ENCODE data around the gene FIBP. TPM values are rescaled to one million over a fixed set of nuclear protein-coding genes. Genes with fewer than 3 reads are reported as not detected.

Gene FIBP
- 187 and 232 TPM in 2 replicates for total RNA-seq (2014; rRNA removed; shearing (Covaris generic))
- polyA plus RNA-seq (2015; cell fraction: cytosol; rRNA removed): 137 and 138 TPM in 2 replicates
- polyA plus RNA-seq (2015; cell fraction: nucleus; rRNA removed): 85.4 and 98.4 TPM in 2 replicates

DNA sequence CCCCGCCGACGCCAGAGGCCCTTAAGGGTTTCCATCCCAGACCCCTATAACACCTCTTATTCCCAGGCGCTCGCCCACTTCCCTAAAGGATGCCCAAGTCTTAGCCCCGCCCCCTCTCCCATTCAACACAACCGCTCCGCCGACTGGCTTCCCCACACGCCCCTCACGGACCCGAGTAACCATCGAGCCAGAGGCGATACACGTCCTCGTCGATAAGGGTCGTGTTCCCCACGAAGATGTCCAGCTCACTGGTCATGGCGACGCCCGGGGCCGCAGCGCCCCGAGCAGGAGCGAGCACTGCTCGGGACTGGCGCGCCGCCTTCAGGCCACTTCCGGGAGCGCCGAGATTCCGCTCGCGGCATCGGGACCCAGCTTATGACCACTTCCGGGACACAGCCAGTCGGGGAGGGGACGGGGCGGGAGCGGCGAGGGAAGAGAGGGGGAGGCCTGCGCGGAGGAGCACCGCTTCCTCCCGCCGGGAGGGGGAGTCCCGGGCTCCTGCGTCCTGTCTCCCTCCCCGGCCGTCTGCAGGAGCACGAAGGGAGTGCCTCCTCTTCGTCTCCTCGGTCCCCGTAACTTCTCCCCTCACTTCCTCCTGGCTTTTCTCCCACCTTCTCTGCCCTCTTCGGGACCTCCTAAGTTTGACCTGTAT, at the start of gene FIBP:
Gene FIBP (minus strand): TSS at position 309 of the 652 bp plus-strand sequence. CDS start 53 bp downstream, at position 256.
- DNase-seq (ENCODE audit: low read depth): peak; percentile 95

DNA sequence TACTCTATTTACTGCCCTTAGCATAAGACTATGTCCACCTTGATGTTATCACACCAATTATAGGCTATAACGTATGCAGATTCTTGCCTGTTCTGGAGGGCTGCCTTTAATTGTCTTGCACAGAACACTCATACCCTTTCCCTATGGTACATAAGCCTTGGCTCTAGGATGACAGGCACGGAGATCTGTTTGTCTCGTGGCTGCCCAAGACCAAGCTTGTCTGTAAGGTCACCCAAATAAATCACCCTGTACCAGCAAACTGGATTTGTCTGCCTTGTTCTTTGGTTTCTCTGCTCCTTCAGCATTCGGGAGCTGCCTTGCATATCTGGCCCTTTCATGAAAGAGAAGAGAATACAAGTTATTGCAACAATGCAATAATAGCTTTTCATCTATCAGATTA, 49.5 kb upstream of the FIBP start:
- no peak for DNase-seq (ENCODE audit: low read depth)

DNA sequence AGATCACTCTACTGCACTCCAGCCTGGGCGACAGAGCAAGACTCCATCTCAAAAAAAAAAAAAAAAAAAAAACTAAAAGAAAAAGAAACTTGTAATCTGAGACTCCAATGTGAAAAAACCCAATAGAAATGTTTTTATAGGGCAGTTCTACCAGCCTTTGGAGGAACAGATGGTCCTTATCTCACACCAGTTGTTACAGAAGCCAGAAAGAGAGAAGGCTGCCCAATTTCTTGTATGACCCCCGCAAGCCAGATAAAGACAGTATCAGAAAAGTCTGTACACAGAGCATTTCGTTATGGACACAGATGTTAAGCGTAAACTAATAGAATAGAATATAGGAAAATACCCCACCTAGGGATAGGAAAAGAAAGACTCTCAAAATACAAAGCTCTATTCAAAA, 45.7 kb upstream of the FIBP start:
- DNase-seq (ENCODE audit: low read depth): no peak

DNA sequence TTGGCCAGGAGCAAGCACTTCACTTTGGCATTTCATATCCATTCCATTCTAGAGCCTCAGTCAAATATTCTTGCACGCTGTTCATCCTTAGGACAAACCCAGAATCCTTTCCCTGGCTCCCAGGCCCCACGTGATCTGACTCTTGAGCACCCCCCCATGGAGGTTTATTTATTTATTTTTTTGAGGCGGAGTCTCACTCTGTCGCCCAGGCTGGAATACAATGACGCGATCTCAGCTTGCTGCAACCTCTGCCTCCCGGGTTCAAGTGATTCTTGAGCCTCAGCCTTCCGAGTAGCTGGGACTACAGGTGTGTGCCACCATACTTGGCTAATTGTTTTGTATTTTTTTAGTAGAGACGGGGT, 44.3 kb upstream of the FIBP start:
- DNase-seq (ENCODE audit: low read depth): no peak

DNA sequence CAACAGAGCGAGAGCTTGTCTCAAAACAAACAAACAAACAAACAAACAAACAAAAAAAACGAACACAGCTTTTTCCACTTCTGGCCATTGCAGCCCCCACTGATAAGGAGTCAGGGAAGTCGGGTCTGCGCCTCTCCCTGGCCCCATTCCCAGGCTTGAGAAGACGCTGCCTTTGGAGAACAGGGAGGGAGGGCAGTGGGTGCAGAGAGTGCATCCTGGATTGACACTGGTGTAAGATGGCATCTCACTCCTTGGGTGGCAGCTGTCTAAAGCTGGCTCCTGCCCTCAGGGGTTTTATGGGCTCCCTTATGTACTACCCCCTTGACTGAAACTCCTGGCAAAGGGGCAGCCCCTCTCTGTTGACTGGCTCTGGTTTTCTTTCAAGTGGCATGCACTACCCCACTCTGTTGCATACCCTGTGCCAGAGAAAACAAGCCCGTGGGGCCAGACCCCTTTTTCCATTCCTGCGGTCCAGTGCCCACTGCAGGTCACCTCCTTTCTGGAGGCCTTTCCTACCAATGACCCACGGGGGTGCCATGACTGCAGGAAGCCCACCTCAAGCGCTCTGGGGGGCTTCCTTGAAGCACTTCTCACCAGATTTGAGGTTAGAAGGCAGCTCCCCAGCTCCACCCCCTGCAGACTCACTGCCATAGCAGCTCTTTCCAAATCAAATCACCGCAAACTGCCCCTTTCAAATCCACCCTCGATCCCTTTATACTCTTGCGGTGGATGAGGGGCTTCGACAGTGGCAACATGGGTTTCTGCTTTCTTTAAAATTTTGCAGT, 43.7 kb upstream of the FIBP start:
- DNase-seq (ENCODE audit: low read depth): no peak

DNA sequence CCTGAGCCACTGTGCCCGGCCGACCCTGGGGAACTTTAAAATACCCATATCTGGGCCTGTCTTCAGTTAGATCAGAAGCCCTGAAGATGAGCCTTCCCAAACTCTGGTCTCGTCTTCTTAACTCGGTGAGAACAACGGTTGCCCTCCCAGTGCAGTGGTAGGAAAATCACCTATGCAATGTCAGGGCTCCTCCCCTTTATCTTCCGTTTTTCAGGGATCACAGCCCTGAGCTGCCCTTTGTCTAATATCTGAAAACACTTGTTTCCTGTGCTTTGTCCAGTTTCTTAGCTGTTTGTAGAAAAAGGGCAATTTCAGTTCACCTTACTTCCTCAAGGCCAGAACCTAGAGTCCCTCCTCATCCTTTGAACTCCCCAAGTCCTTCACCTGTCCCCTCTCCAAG, 40.4 kb upstream of the FIBP start:
- DNase-seq (ENCODE audit: low read depth): no peak

DNA sequence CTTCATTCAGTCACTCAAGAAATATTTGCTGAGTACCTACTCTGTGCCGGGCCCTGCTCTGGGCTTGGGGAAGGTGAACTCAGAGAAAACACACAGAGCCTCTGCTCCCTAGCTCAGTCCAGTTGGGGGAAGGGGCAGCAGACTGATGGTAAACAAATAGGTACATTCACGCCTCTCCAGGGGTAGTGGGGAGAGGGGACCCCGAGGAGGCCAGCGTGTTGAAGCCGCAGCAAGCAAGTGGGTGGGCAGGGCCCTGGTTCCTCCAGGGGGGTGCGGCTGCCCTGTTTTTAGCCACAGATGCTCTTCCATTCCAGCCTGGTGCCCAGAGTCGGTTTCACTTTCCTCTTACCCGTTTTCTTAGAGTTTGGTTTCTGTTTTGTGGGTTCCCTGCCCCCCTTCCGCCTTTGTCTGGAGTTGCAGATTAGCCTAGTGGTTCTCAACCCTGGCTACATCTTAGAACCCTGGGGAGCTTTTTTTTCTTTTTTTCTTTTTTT, 39.7 kb upstream of the FIBP start:
- DNase-seq (ENCODE audit: low read depth): no peak

DNA sequence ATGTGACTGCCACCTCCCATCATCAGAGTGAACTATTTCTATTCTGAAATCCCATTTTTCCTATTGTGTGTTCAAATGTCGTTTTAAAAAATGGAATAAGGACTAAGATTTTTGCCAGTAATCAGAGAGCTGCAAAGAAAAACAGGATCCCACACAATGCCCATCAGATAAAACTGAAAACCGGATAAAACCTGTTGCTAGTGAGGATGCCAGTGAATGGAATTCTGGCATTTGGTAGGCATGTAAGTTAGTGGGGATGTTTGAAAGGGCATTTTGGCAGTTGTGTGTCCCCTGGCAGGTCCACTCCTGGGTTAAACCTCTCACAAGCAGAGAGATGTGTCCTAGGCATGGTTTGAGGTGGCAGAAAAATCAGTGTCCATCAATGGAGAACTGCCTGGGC, 37.1 kb upstream of the FIBP start:
- DNase-seq (ENCODE audit: low read depth): no peak

DNA sequence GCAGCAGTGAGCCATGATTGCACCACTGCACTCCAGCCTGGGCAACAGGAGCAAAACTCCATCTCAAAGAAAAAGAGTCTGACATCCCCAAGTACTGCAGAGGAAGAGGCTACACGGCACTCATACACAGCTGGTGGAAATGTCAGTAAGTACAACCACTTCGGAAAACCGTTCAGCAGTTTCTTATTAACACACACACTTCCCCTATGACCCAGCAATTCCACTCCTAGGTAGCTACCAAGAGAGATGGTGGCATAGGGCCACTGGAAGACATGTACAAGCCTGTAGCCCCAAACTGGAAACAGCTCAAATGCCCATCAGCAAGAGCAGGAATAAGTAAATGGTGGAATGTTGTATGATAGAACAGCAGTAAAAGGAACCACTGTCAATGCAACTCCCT, 34.3 kb upstream of the FIBP start:
- DNase-seq (ENCODE audit: low read depth): no peak

DNA sequence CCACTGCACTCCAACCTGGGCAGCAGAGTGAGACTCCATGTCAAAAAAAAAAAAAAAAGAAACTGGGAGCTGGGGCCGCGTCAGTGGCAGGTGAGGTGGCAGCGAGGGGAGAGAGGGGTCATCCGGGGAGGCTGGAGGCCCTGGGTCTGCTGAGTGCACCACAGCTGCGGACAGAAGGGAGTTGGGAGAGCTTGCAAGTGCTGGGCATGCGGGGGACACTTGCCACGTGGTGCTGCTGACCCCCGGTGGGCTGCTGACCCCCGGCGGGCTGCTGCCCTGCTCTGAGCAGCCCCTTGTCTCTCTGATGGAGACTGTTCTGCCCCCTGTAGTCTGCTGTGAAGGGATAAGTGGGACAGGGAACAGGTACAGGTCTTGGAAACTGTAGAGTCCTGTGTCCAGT, 33.6 kb upstream of the FIBP start:
- DNase-seq (ENCODE audit: low read depth): no peak

DNA sequence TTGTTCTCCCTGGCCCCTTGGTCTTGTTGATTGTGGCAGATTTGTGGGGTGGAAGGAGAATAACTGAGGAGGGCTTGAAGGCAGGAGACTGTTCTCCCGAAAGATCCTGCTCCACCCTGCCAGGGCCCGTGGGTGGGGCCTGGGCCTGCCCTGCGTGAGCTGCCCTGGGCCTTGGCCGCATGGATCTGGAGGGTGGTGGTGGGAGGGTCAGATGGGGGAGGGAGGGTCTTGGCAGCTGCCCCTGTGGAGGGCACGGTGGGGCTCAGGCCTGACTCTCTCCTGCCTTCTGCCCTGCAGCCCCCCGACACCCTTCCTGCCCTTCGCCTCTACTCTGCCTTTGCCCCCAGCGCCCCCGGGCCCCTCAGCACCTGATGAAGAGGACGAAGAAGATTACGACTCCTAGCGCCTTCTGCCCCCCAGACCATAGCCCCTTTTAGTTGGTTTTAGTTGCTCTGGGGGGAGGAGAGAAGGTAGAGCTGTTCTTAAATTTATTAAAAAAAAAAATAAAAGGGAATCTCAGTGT, 32.8 kb upstream of the FIBP start:
- DNase-seq (ENCODE audit: low read depth): no peak

DNA sequence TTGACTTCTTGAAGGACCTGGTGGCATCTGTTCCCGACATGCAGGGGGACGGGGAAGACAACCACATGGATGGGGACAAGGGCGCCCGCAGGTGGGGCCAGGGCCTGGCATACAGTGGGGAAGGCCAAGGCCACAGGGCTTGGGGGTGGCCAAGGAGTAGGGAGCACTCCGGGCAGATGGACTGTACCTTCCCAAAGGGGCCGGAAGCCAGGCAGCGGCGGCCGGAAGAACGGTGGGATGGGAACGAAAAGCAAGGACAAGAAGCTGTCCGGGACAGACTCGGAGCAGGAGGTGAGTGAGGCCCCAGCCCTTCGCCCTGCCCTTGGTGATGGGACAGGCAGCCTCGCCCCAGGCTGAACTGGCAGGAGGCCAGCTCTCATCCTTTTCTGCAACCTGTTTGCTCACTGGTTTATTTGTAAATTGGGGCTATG, 32.1 kb upstream of the FIBP start:
- DNase-seq (ENCODE audit: low read depth): no peak

DNA sequence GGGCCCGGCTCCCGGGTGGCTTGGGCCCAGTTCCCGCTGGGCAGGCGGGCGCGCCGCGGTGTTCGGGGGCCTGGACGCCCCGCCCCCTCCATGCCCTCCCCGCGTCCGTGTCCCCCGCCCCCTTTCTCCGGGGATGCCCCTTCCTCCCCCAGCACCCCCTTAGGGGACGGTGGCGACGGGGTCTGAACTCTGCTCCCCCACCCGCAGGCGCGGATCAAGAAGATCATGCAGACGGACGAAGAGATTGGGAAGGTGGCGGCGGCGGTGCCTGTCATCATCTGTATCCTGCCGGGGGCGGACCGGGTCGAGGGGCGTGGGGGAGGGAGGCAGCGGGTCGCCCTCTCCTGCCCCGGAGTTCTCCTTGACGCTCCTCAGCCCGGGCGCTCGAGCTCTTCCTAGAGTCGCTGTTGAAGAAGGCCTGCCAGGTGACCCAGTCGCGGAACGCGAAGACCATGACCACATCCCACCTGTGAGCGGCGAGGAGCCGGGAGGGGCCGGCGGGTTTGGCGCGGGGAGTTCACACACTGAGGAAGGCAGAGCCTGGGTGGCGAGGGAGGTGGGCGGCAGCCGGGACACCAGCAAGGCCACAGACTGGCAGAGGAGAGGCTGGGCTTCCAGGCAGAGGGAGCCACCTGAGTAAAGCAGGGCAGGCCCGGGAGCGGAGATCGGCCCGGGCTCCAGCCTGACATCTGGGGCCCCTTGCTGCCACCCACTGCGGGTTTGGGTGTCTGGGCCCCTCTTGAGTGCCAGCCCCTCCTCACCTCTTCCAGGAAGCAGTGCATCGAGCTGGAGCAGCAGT, 31.5 kb upstream of the FIBP start:
- DNase-seq (ENCODE audit: low read depth): peak; percentile 21

DNA sequence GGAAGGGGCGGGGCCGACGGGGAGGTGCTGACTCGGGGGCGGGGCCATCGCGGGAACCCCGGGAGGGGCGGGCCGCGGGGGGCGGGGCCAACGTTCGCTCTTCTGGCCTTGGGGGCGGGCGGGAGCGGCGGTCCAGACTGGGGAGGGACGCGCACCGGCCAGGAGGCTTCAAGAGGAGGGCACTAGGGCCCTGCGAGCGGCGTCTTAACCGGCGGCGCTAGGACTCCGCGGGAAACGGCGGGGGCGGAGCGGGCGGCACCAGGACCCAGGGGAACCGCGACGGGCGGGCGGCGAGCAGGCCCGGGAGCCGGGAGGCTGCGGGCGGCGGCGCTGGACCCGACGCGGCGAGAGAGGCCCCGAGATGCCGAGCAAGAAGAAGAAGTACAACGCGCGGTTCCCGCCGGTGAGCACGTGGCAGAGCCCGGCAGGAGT, 30.9 kb upstream of the FIBP start, which contains the start of gene DRAP1:
Gene DRAP1 (plus strand): TSS at position 286 of the 432 bp plus-strand sequence. CDS start 76 bp downstream, at position 362.
- DNase-seq (ENCODE audit: low read depth): peak; percentile 95

DNA sequence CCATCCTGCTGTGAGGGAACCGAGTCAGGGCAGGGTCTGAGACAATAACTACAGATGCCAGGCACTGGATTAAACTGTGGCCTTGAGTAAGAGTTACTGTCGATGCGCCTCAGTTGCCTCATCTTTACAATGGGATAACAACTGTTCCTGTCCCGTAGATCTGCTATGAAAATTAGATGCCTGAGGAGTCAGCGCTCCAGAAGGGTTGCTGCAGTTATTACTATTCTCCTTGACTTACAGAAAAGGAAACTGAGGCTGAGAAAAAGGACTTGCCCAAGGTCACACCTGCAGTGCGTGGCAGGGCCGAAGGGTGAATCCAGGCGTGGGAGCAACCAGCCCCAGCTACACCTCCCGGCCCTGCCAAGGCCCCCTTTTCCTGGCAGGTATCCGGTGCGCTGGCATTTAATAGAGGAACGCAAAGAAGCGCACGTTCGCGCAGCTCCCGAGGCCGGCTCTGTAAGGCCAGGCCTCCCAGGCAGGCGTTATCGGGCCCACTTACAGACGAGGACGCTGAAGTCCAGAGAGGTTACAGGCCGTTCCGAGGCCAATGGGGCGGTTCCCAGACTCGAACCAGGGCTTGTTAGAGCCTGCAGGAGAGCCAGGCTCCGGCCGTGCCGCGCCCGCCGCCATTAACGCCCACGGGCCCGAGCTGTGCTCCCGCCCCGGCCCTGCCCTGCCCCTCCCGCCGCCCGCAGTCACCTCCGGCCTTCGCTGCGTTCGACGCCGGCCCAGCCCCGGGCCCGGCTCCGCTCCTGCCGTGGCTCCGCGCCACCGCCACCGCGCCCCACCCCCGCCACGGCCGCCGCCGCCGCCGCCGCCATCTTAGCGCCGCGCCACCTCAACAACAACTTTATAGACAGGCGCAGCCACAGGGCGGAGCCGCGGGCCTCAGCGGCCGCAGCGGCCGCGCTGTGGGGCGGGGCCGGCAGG, 30.2 kb upstream of the FIBP start, which contains the start of gene C11orf68:
Gene C11orf68 (minus strand): TSS at position 852 of the 930 bp plus-strand sequence. CDS start 31 bp downstream, at position 821.
- DNase-seq (ENCODE audit: low read depth): peak; percentile 41

DNA sequence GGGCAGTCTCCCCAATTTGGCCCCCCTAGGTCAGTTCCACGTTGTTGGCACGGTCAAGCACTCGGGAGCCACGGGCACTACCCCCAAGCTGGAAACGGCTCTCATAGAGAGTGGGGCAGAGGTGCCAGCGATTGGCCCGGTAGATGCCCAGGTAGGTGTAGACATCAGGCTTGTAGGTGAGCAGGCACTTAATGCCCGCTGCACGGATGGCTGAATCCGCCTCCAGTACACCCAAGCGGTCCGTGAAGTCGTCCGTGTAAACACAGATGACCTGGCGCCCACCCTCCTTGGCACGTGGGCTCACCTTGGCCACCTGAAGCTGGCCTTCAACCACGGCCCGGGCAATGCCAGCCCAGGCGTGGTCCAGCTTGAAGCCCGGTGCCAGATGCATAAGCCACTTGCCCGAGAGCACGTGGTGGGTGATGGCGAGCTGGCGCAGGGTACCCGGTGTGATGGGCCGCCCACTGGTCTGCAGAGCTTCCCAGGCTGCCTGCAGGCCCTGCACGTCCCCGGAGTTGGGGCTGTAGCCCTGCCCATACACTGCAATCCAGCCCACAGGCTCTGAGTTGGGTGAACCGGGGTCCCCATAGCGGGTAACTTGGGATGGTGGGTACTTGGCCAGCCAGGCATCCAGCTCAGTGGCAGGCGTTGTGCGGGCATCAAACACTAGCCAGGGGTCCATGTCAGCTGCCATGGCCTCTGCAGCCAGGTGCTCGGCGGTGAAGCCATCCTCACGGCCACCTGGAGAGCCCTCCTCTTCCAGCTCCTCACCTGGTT, 29.4 kb upstream of the FIBP start:
- DNase-seq (ENCODE audit: low read depth): peak; percentile 61

DNA sequence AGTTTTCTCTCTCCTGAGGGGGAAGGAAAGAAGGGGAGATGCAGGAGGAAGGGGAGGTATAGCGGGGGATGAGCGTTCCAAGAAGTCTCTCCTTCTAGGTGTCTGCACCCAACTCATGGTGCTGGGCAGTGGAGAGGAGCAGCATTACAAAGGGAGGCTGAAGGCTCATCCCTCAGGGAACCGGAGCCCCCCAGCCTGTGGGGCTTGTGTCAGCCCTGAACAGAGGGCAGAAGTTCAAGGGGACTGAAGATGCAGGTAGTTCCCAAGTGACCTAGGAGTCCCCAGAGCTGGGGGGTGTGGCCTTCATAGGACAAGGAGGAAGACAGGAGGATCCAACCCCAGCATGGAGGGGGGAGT, 28.8 kb upstream of the FIBP start:
- DNase-seq (ENCODE audit: low read depth): peak; percentile 55

DNA sequence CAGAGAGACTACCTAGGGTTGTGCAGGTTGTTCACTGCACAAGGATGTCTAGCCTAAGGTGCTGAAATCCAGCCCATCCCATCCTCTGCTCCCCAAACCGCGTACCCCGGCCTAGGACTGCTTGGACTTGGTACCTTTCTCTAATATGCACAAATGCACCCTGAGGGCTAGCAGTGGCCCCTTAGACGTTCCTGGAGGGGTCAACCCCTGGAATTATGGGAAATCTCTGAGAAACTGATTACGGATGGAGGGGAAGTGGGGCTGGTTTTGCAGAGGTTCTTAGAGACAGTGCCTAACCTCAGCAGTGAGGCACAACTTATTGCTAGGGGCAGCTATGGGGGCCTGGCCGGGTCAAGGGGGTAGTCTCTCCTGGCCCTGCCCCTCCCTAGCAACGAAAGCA, 28.1 kb upstream of the FIBP start:
- peak; percentile 63 for DNase-seq (ENCODE audit: low read depth)

DNA sequence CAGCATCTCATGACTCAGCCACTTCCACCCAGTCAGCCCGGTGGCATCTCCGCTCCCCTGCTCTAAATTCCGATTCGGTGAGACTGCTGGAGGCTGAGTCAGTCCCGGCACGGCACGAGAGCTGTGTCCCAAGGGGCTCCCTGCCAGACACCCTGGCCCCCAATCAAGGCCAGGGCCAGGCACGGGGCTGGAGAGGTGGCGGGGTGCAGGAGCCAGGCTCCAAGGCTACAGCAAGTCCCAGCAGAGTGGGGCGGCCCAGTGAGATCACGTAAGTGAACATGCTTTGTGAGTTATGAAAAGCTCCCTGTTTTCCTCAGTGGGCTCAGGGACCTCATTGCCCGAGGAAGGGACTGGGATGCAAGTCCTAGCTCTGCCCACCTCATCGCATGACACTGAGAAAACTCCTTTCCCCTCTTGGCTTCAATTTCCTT, 27.6 kb upstream of the FIBP start:
- DNase-seq (ENCODE audit: low read depth): peak; percentile 99
